ENCODE results near the gene KCTD19.
A peak's percentile ranks its signal among the peaks of the same experiment; 100 is the strongest.

Gene KCTD19

DNA sequence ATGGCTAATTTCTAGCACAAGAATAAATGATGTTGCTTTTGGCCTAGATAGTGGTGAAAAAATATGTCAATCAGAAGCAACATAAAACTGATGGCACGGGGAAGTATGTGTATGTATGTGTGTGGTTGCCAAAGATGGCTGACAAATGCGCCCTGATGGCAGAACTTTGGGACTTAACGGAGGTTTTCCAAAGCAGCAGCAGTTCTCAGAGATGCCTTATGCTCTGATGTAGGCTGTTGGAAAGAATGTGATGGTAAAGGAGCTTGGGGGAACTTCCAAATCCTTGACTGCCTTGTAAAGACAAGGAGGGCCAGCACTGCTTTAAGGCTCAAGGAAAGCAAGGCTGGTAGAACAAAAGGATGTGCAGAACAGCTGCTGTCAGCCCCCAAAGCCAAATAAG, 16.0 kb downstream of the KCTD19 start:
- no peaks in the 10 kb centered on the region for H3K9me3 ChIP-seq (ENCODE audit: insufficient read depth, low read length)
- TF ChIP-seq, protein P1, sequence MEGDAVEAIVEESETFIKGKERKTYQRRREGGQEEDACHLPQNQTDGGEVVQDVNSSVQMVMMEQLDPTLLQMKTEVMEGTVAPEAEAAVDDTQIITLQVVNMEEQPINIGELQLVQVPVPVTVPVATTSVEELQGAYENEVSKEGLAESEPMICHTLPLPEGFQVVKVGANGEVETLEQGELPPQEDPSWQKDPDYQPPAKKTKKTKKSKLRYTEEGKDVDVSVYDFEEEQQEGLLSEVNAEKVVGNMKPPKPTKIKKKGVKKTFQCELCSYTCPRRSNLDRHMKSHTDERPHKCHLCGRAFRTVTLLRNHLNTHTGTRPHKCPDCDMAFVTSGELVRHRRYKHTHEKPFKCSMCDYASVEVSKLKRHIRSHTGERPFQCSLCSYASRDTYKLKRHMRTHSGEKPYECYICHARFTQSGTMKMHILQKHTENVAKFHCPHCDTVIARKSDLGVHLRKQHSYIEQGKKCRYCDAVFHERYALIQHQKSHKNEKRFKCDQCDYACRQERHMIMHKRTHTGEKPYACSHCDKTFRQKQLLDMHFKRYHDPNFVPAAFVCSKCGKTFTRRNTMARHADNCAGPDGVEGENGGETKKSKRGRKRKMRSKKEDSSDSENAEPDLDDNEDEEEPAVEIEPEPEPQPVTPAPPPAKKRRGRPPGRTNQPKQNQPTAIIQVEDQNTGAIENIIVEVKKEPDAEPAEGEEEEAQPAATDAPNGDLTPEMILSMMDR (IDR thresholded peaks at IDR 0.05; ENCODE audit: low read depth, low read length) = no peak
- TF ChIP-seq EZH2phosphoT487 (IDR thresholded peaks at IDR 0.05; ENCODE audit: low read depth) = no peak
- no peaks in the 10 kb centered on the region for H3K27me3 ChIP-seq (ENCODE audit: low read depth, low read length)
- H3K9ac ChIP-seq (ENCODE audit: low read length) = no peak overlapping the region
- peaks cover 44% of the 10 kb centered on the region for H3K4me1 ChIP-seq (ENCODE audit: low read length)
- no peaks in the 10 kb centered on the region for H4K20me1 ChIP-seq (ENCODE audit: insufficient read depth, low read length)
- H3K4me2 ChIP-seq (ENCODE audit: low read length) = no peak overlapping the region
- H3K79me2 ChIP-seq (ENCODE audit: low read length) = 0 out of 2 replicates have a peak, but pooled peaks cover 3% of the 10 kb centered on the region
- H3K36me3 ChIP-seq (replicated peaks; ENCODE audit: low read depth, low read length) = no peaks in the 10 kb centered on the region
- H2AFZ ChIP-seq (ENCODE audit: low read depth, low read length) = no peak overlapping the region
- H3K27ac ChIP-seq (ENCODE audit: low read length) = no peak overlapping the region
- no peak overlapping the region for H3K4me3 ChIP-seq (ENCODE audit: low read length)

- Histone ChIP-seq H3K9ac (ENCODE audit: low read length) (no peak overlapping the region), H3K27ac (ENCODE audit: low read length) (no peak overlapping the region), H3K9me3 (ENCODE audit: insufficient read depth, low read length) (no peaks in the 10 kb centered on the region), H3K4me1 (ENCODE audit: low read length) (peaks cover 19% of the 10 kb centered on the region), H3K79me2 (ENCODE audit: low read length) (no peaks in the 10 kb centered on the region), H3K36me3 (replicated peaks; ENCODE audit: low read depth, low read length) (no peaks in the 10 kb centered on the region), H3K4me3 (ENCODE audit: low read length) (no peak overlapping the region), H3K27me3 (ENCODE audit: low read depth, low read length) (no peaks in the 10 kb centered on the region), H3K4me2 (ENCODE audit: low read length) (no peak overlapping the region), H4K20me1 (ENCODE audit: insufficient read depth, low read length) (no peaks in the 10 kb centered on the region), H2AFZ (ENCODE audit: low read depth, low read length) (no peak overlapping the region)
- no peak for TF ChIP-seq EZH2phosphoT487 (IDR thresholded peaks at IDR 0.05; ENCODE audit: low read depth)
- TF ChIP-seq, protein P1 (IDR thresholded peaks at IDR 0.05; ENCODE audit: low read depth, low read length) = peak; percentile 28
Observed at GRCh38 chr16:67305216-67306071, 21.1 kb downstream of the KCTD19 start.

DNA sequence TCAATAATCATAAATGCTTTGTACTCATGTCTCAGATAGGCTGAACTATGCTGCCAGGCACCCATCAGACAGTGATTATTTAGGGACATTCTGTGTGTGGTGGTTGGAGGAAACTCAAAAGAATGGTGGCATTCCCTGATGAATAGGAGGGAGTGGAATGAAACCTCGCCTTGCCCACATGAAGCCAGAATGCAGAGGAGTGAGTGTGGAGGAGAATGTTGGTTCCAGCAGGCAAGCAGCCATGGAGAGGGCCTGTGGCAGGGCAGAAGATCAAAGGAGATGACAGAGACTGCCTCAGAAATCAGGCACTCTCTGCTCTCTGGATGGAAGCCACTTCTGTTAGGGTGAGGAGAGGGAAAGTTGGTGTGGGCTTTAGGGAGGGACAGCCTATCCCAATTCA, 22.5 kb downstream of the KCTD19 start:
- no peaks in the 10 kb centered on the region for H3K79me2 ChIP-seq (ENCODE audit: low read length)
- H3K4me1 ChIP-seq (ENCODE audit: low read length) = peaks cover 13% of the 10 kb centered on the region
- no peaks in the 10 kb centered on the region for H3K36me3 ChIP-seq (replicated peaks; ENCODE audit: low read depth, low read length)
- H3K27ac ChIP-seq (ENCODE audit: low read length) = no peak overlapping the region
- no peak overlapping the region for H3K9ac ChIP-seq (ENCODE audit: low read length)
- no peak overlapping the region for H3K4me2 ChIP-seq (ENCODE audit: low read length)
- no peaks in the 10 kb centered on the region for H3K27me3 ChIP-seq (ENCODE audit: low read depth, low read length)
- H3K4me3 ChIP-seq (ENCODE audit: low read length) = no peak overlapping the region
- no peak overlapping the region for H2AFZ ChIP-seq (ENCODE audit: low read depth, low read length)
- no peaks in the 10 kb centered on the region for H4K20me1 ChIP-seq (ENCODE audit: insufficient read depth, low read length)
- TF ChIP-seq EZH2phosphoT487 (IDR thresholded peaks at IDR 0.05; ENCODE audit: low read depth) = no peak
- TF ChIP-seq, protein P1 (IDR thresholded peaks at IDR 0.05; ENCODE audit: low read depth, low read length) = no peak
- no peaks in the 10 kb centered on the region for H3K9me3 ChIP-seq (ENCODE audit: insufficient read depth, low read length)

DNA sequence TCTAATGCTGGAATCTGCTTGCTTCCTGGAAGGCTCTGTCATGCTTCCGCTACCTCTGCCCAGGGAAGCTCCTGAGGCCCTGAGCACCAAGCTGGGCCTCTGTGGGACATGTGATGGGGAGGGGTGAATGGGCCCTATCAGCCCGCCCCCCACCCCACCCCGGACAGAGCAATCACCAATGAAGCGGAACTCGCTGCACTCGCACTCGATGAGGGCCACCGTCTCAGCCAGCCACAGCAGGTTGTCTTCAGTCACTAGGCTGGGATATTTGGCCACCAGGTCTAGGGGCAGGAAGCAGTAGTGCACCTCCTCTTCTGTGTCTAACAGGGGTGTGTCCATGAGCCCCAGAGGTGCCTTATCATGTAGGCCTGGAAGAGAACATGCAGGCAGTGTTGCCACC, 23.6 kb downstream of the KCTD19 start:
- no peaks in the 10 kb centered on the region for H3K79me2 ChIP-seq (ENCODE audit: low read length)
- no peaks in the 10 kb centered on the region for H3K27me3 ChIP-seq (ENCODE audit: low read depth, low read length)
- H3K4me1 ChIP-seq (ENCODE audit: low read length) = peaks cover 3% of the 10 kb centered on the region; the same call in 1 of the 2 replicates
- H3K4me2 ChIP-seq (ENCODE audit: low read length) = no peak overlapping the region
- H3K9me3 ChIP-seq (ENCODE audit: insufficient read depth, low read length) = no peaks in the 10 kb centered on the region
- H4K20me1 ChIP-seq (ENCODE audit: insufficient read depth, low read length) = no peaks in the 10 kb centered on the region
- no peak overlapping the region for H3K27ac ChIP-seq (ENCODE audit: low read length)
- H2AFZ ChIP-seq (ENCODE audit: low read depth, low read length) = no peak overlapping the region
- no peaks in the 10 kb centered on the region for H3K36me3 ChIP-seq (replicated peaks; ENCODE audit: low read depth, low read length)
- TF ChIP-seq EZH2phosphoT487 (IDR thresholded peaks at IDR 0.05; ENCODE audit: low read depth) = no peak
- TF ChIP-seq, protein P1 (IDR thresholded peaks at IDR 0.05; ENCODE audit: low read depth, low read length) = no peak
- H3K4me3 ChIP-seq (ENCODE audit: low read length) = no peak overlapping the region
- H3K9ac ChIP-seq (ENCODE audit: low read length) = no peak overlapping the region
